ENCODE data around the gene UCN2.

UCN2 gene

GRCh38 chr3:48588230-48588629, 24.6 kb upstream of the UCN2 start:
- no peak for DNase-seq

- DNase-seq, result no peak
These were observed 24.1 kb upstream of the UCN2 start for GRCh38 chr3:48587686-48588085.

GRCh38 chr3:48585411-48585810, 21.8 kb upstream of the UCN2 start:
- no peak for DNase-seq

- no peak for DNase-seq
These were observed 21.3 kb upstream of the UCN2 start for GRCh38 chr3:48584836-48585235.

DNA sequence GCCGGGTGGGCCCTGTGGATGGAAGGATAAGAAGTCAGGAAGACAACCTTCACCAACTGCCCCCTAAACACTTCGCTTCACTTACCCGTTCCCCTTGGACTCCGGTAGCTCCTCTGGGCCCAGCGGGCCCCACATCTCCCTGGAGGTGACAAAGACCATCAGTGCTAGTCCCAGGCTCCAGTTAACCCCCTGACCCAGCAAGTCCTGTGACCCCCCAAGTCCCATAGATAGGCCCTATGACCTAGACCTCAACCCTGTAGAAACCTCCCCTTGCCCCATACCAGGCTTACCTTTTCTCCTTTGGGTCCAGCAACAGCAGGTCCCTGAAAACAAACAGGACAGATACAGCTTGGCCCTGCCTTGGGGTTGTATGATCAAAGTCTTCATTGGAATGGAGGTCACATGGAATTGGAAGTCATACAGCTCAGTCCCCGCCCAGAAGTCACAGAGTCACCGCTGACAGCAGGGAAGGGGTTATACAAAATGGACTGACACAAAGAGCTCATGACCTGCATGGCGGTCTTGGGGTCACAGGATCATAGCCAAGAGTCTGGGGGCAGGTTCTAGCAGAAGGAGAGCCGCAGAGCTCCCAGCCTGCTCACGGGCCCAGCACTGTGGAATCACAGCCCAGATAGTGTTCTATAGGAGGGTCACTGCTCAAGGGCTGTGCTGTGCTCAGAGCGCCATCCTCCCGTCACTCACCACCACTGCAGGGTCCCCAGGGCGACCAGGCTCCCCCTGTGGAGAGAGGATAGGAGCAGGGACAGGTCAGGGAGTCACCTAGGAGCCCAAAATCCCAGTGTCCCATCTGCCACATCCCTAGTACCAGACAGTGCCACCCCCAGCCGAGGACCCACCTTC, 18.3 kb upstream of the UCN2 start:
- no peak for DNase-seq

DNA sequence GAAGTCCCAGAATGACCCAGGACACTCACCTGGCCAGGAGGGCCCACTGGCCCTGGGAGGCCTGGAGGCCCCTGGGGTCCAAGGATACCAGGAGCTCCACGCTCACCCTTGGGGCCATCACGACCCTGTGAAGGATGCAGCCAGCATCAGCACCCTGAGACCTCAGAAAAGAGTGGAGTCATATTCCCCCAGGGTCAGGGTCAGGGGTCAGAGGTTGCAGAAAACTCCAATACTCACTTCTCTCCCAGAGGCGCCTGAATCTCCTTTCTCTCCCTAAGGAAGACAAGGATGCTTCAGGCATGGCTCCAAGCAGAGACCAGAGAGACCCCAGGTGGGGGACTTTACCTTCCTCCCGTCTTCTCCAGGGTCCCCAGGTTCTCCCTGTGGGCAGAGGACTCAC, 13.1 kb upstream of the UCN2 start:
- DNase-seq, result no peak

DNA sequence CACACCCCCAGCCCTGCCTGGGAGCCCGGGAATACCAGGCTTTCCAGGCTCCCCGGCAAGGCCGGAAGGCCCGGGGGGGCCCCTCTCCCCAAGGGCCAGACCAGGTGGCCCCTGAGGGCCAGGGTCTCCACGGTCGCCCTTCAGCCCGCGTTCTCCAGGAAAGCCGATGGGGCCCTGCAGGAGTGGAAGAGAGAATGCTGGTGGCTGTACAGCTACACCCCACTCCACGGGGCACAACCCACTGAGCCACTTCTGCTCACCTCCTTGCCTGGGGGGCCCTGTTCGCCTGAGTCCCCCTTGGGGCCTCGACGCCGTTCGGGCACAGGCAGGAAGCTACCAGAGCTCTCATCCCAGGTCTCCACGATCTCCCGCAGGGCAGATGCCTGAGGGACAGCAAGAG, 11.8 kb upstream of the UCN2 start:
- DNase-seq, result no peak

DNA sequence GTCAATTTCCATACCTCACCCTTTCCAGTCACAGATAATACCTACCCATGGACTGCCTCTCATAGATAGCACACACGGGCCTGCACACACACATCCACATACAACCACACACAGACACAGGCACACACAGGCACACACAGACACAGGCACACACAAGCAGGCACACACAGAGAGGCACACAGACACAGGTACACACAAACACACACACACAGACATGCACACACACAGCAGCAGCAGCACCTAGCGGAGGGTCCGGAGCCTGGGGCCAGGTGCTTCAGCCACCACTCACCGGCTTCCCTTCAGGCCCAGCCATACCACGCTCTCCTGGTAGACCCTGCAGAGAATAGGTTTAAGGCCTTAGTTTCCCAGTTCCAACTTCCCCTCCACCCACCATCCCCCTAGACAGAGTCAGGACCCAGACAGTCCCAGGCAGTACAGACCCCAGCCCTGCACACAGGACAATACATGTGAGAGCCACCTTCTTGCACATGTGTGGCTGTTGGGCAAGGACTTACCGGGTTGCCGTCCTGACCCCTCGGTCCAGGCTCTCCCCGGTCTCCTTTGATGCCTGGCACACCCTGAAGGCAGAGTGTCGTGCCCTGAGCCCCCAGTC, 10.5 kb upstream of the UCN2 start:
- no peak for DNase-seq

DNA sequence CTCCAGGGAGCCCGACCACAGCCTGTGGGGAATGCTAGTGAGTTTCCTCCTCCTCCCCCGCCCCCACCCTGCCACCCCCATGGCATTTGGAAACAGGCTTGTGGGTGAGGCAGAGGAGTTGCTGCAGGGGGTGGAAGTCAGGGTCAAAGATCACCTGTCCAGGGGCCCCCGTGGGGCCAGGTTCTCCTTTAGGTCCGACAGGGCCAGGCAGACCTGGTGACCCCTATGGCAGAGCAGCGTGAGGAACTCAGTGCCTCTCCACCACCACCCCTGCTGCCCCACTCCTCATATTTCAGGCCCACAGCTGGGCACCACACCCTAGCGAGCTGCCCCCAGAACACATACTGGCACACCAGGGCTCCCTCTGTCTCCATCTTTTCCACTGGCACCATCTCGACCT, 8.9 kb upstream of the UCN2 start:
- no peak for DNase-seq

DNA sequence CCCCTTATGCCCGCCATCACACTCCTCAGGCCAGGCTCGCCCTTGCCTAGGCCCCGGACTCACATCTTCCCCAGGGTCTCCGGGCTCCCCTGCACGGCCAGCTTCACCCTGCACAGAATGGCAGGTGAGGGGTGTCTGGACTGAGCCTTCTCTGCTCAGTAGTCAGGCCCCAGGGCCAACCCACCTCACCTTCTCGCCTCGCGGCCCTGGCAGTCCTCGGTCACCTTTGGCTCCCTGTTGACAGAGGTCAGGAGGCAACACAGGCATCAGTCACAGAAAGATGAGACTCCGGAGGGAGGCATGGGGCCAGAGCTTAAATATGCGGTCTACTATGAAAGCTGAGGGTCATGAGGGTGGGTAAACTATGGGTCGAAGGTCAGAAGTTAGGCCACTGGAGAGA, 8.4 kb upstream of the UCN2 start:
- no peak for DNase-seq

DNA sequence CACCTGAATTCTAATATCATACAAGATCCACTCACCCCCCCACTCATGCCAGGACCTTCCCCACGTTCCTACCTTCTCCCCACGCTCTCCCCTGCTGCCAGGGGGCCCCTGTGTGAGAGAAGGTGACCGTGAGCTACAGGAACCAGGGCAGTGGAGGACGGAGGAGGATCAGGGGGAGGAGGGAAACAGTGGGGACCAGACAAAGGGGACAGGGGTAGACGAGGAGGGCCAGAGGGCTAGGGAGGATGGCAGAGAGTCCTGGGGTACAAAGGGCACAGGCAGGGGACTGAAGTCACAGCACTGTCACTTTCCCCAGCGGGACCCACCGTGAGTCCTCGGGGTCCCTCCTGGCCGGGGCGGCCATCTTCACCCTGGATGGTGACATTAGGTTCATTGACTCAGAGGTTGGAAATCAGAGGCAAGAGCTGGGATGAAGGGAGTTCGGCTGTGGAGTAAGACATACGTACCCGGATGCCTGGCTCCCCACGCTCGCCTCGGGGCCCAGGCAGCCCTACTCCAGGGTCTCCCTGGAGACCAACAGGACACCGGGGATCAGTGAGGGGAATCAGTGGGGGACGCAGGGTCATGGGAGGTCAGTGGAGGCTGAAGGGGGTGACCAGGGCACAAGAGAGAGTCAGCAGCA, 6.3 kb upstream of the UCN2 start:
- no peak for DNase-seq

GRCh38 chr3:48569400-48569799, 5.8 kb upstream of the UCN2 start:
- no peak for DNase-seq

- DNase-seq, result no peak
These were observed 4.9 kb upstream of the UCN2 start for GRCh38 chr3:48568476-48568875.

GRCh38 chr3:48567500-48567899, 3.9 kb upstream of the UCN2 start:
- no peak for DNase-seq

DNA sequence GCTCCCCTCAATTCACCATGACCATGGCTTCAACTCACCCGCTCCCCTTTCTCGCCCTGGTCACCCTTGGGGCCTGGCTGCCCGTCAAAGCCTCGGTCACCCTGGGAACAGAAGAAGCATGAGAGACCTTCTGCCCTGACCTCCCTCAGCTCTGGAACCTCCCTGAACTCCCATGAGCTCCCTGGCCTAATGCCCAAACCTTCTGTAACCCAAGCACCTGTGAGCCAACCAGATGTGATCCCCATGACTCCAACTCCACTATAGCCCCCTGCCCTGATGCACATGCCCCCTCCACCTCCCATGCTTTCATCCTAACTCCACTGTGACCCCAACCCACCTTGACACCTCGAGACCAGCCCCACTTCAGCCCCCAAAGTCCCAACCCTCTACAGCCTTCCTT, 3.5 kb upstream of the UCN2 start:
- DNase-seq, result no peak

DNA sequence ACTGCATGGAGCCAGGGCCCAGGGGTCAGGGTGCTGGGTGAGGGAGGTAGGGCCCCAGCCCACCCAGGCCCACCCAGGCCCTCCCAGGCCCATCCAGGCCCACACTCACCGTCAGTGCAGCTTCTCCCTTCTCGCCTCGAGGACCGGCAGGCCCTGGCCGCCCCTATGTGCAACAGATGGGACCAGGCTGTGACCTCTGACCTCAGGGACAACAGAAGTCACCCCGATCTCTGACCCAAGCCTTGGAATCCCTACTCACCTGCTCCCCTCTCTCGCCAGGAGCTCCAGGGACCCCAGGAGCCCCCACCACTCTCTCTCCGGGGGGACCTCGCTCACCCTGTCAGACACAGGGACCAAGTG, 2.8 kb upstream of the UCN2 start:
- DNase-seq, result no peak

- no peak for DNase-seq
These were observed 2.2 kb upstream of the UCN2 start for GRCh38 chr3:48565591-48566400.

- DNase-seq, result no peak
These were observed 1.6 kb upstream of the UCN2 start for GRCh38 chr3:48565186-48565585.

DNA sequence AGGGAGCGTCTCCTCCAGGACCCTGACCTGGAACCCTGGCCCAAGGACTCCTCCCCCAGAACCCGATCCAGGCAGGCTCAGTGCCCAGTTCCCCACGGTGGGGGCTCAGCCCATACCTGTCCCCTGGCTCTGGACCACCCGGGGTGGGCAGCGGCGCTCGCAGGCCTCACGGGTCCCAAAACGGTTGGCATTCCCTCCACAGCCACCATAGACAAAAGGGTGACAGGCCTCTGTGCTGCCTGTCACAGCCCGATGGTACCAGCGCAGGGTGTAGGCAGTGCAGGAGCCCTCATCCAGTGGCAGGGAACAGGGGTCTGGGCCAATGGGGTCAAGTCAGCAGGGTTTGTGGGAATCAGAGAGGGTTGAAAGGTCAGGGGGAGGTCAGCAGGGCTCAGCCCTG, 1.1 kb upstream of the UCN2 start:
- DNase-seq, result no peak

DNA sequence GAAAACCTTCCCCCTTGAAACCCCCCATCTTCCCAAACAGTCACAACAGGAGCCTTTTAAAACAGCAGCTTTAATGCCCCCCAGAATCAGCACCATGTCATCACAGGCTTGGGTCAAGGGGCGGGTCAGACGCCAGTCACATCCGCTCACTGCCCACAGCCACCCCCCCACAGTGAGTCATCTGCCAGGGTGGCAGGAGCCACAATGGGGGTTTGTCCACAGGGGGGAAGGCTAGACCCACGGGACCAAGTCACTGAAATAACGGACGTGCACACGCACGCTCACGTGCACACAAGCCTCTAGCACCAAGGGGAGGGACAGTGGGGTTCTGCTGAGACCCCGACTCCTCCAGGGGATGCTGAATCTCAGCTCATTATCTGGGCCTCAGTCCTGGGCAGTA, 441 bp upstream of the UCN2 start:
- DNase-seq, result no peak

DNA sequence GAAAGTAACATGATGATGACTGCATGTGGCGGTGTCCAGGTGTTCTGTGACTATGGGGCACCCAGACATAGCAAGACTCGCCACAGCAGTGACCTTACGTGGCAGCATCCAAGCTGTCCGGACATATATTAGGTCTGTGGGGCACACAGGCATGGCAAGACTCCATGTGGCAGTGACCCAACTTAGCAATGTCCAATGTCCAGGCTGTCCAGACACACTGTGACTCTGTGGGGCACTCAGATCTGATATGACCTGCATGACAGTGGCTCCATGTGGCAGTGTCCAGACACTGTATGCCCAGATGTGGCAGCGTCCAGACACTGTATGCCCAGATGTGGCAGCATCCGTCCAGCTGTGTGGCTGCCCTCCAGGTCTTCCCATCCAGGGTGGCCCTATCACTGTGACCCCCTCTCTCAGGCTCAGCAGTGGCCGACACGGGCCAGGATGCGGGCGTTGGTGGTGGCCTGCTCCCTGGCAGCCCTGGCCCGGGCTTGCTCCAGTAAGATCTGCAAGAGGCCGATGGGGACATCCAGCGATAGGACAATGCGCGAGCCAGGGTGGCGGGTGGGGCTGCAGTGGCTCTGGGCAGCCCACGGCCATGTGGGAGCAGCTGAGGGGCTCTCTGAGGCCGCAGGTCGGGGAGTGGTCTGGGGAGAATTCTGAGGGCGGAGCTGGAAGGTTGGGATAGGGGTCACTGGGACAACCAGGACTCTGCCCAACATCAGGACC, 1.1 kb downstream of the UCN2 start:
- DNase-seq, result no peak

GRCh38 chr3:48561045-48561736, 2.4 kb downstream of the UCN2 start:
- no peak for DNase-seq

Measured in activated CD4-positive, CD25-positive, alpha-beta regulatory T cell (primary cell).